Esophagus muscularis mucosa (tissue), 4 donors: ENCODE data around the gene CAMSAP1. TPM values are rescaled to one million over a fixed set of nuclear protein-coding genes. Genes with fewer than 3 reads are reported as not detected.

Experiments used
- DNase-seq: peaks from one replicate; pipeline ENCODE4 v3.0.0-alpha.2; 2017; ENCODE audit errors: extremely low spot score
- H3K27ac ChIP-seq, 4 donors: fragments of 200-600 bp; sonication (generic); replicated peaks in 1 of 4; 1 replicate in 3 of 4; 2 replicates in 1 of 4; pipeline ENCODE4 v1.5.1; 2016 to 2019; ENCODE audit warnings: mild to moderate bottlenecking in 1 of 4
- H3K27me3 ChIP-seq, 4 donors: fragments of 200-600 bp; sonication (generic); one replicate each; pipeline versions ENCODE4 v1.5.1 to v1.6.0; 2016 to 2019
- H3K36me3 ChIP-seq, 4 donors: fragments of 200-600 bp; sonication (generic); one replicate each; pipeline ENCODE4 v1.5.1; 2016 to 2019
- H3K4me1 ChIP-seq, 4 donors: fragments of 200-600 bp; sonication (generic); one replicate each; pipeline ENCODE4 v1.5.1; 2016 to 2019
- H3K4me3 ChIP-seq, 4 donors: fragments of 200-600 bp; sonication (generic); 1 replicate in 2 of 4; 2 replicates in 2 of 4; pipeline ENCODE4 v1.5.1; 2016 to 2019; ENCODE audit warnings: mild to moderate bottlenecking in 4 of 4, moderate library complexity in 1 of 4
- H3K9me3 ChIP-seq, 4 donors: fragments of 200-600 bp; sonication (generic); 1 replicate in 3 of 4; 2 replicates in 1 of 4; pipeline ENCODE4 v1.5.1; 2016 to 2019
- EP300 ChIP-seq: sonication (generic); formaldehyde crosslinking; IDR thresholded peaks from one replicate; pipeline ENCODE4 v1.6.1; 2017; ENCODE audit warnings: antibody characterized with exemption
- POLR2A ChIP-seq: fragments of 450-650 bp; IDR thresholded peaks from one replicate; pipeline ENCODE4 v1.6.1; 2017; ENCODE audit warnings: antibody characterized with exemption, moderate library complexity, mild to moderate bottlenecking, low read depth
- POLR2AphosphoS5 ChIP-seq, 2 donors: sonication (generic); formaldehyde crosslinking; IDR thresholded peaks; one replicate each; pipeline ENCODE4 v1.6.1; 2017; ENCODE audit warnings: antibody characterized with exemption in 2 of 2
- WGBS: methylation state at CpG from one replicate; pipeline ENCODE4 v1.1.5; 2018; 5-methylcytosine and 5-hydroxymethylcytosine counted together
- intact Hi-C: fragments of 100-400 bp; cut with DNase I; formaldehyde crosslinking; loops from one replicate; pipeline ENCODE4 v1.15.1; 2023
- total RNA-seq, 4 donors: library from RNA; depleted of rRNA; stranded (reverse); fragments of >200 nt; gene quantifications; one replicate each; pipeline versions ENCODE4 v1.1.0 to v1.2.1, GENCODE V29; 2016
- TF ChIP-seq, protein P1 (sequence below), 3 experiments: fragments of 200-600 bp in 2 of 3; fragments of 450-650 bp in 1 of 3; sonication (generic) in 2 of 3; IDR thresholded peaks; one replicate each; pipeline ENCODE4 v1.5.1; 2017 to 2019; ENCODE audit warnings: antibody characterized with exemption in 3 of 3, mild to moderate bottlenecking in 2 of 3, moderate library complexity in 1 of 3

CAMSAP1 gene
- total RNA-seq, 4 donors from 2014 or later: 21.0 to 52.7 (median 30.5) TPM

DNA sequence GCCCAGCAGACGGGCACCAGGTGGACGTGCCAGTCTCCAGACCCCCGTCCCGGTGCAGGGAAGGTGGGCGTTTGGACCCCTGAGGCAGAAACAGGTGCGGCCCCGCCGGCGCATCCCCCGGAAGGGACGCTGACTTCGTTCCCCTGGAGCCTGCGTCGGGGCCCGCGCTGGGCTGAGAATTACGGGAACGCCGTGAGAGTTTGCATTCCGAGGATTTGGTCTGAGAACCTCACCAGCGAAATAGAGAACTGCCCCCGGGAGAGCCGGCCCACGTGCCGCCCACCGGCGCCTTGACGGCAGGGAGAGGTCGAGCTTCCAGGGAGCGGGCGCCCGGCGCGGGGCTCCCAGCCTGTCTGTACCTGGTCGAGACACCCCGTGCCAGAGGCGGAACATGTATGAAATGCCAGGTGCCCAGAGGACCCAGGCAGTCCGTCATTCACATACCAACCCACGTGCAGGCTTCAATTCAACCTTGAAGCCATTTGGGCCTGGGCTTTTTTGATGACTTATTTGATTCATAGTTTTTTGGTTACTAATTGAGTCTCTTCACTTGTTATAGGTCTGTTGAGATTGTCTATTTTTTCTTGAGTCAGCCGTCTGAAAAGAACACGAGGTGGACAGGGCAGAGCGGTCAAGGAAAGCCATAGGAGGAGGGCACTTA lies 877 bp upstream of the CAMSAP1 start:
- TF ChIP-seq POLR2AphosphoS5 (IDR thresholded peaks at IDR 0.05) (no peak), POLR2A (no peak), EP300 (no peak)
- TF ChIP-seq, protein P1, sequence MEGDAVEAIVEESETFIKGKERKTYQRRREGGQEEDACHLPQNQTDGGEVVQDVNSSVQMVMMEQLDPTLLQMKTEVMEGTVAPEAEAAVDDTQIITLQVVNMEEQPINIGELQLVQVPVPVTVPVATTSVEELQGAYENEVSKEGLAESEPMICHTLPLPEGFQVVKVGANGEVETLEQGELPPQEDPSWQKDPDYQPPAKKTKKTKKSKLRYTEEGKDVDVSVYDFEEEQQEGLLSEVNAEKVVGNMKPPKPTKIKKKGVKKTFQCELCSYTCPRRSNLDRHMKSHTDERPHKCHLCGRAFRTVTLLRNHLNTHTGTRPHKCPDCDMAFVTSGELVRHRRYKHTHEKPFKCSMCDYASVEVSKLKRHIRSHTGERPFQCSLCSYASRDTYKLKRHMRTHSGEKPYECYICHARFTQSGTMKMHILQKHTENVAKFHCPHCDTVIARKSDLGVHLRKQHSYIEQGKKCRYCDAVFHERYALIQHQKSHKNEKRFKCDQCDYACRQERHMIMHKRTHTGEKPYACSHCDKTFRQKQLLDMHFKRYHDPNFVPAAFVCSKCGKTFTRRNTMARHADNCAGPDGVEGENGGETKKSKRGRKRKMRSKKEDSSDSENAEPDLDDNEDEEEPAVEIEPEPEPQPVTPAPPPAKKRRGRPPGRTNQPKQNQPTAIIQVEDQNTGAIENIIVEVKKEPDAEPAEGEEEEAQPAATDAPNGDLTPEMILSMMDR (IDR thresholded peaks at IDR 0.05): no peak
- 57% methylated on average over 8 of the region's 42 CpGs for WGBS
- H3K27me3 ChIP-seq: no peaks in the 10 kb centered on the region
- H3K27ac ChIP-seq: peak overlapping the region; percentile 78 to 86 (median 82)
- peaks cover 36 to 55% (median 43%) of the 10 kb centered on the region in 4 donors for H3K4me1 ChIP-seq
- H3K36me3 ChIP-seq: peaks cover 0 to 29% (median 24%) of the 10 kb centered on the region in 4 donors
- no peak for DNase-seq
- intact Hi-C loops: no loop called here
- peak overlapping the region; percentile 83 to 93 (median 92) for H3K4me3 ChIP-seq
- peaks cover 0 to 10% (median 0%) of the 10 kb centered on the region in 4 donors for H3K9me3 ChIP-seq

DNA sequence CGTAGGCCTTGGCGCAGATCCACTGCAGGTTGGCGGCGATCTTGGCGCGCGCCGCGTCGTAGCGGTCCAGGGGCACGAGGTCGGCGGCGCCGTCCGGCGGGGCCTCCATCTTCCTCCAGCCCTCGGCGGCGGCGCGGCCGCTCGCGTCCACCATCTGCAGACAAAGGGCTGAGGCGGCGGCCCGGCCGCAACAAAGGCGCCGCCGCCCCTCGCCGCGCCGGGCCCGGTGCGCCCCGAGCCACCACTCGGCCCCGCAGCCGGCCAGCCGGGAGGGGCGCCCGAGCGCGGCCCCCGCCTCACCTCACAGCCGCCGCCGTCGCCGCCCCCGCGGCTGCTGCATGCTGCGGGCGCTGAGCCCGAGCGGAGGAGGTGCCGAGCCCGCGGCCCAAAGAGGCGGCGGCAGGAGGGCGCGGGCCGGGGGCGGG lies 328 bp downstream of the CAMSAP1 start:
- Histone ChIP-seq H3K27ac (peak overlapping the region; percentile 70 to 82 (median 72)), H3K4me3 (peak overlapping the region; percentile 83 to 93 (median 92)), H3K27me3 (no peaks in the 10 kb centered on the region), H3K4me1 (peaks cover 41 to 64% (median 48%) of the 10 kb centered on the region in 4 donors), H3K9me3 (no peaks in the 10 kb centered on the region), H3K36me3 (peaks cover 0 to 17% (median 12%) of the 10 kb centered on the region in 4 donors)
- DNase-seq: no peak
- no peak for TF ChIP-seq EP300
- TF ChIP-seq POLR2AphosphoS5 (IDR thresholded peaks at IDR 0.05): no peak
- TF ChIP-seq, protein P1 (IDR thresholded peaks at IDR 0.05): no peak
- TF ChIP-seq POLR2A: no peak
- no CpG with 5 or more reads among the region's 69 CpGs for WGBS
- intact Hi-C loops: loop anchor here (2.0 kb wide), 1 partner anchor 54 kb away; the partner anchor contains the start of gene UBAC1

DNA sequence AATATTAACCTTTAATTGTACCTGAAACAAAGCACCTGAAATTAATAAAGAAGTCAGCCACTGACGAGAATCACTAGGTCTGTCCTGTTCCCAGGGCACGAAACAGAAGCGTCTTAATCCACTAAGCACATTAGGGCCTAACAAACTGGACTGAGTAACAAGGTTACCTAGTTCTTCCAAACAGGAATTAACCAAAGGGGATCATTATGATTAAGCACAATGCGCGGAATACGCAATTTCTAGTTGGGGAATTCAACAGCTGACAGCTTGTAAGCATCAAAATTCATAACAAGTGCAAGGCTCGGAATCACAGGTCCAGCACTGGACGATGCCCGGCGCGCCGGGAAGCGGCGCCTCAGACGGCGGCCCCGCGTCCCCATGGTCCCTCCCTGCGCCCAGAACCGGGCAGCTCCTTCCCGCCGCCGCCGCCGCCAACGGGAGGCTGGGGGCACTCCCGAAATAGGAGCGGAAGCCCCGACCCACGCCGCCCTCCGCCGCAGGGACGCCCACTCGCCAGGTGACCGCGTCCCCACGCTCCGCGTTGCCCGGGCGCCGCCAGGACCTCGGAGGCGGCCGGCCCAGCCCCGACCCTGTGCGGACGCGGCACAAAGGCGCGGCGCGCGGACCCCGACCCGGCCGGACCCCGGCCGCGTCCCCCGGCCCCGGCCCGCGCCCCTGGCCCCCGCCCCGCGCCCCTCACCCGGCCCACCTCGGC lies 898 bp downstream of the CAMSAP1 start:
- Histone ChIP-seq H3K27me3 (no peaks in the 10 kb centered on the region), H3K9me3 (no peaks in the 10 kb centered on the region), H3K4me1 (peaks cover 41 to 64% (median 48%) of the 10 kb centered on the region in 4 donors), H3K27ac (peak overlapping the region; percentile 70 to 82 (median 72)), H3K4me3 (peak overlapping the region; percentile 83 to 93 (median 92)), H3K36me3 (peaks cover 0 to 12% (median 6%) of the 10 kb centered on the region in 4 donors)
- 2% methylated on average over 8 of the region's 70 CpGs for WGBS
- DNase-seq: no peak
- intact Hi-C loops: loop anchor here (2.0 kb wide), 1 partner anchor 54 kb away; the partner anchor contains the start of gene UBAC1
- no peak for TF ChIP-seq EP300
- no peak for TF ChIP-seq POLR2A
- TF ChIP-seq, protein P1 (IDR thresholded peaks at IDR 0.05): no peak
- TF ChIP-seq POLR2AphosphoS5 (IDR thresholded peaks at IDR 0.05): peak in 1 of 2 donors; percentile 36

DNA sequence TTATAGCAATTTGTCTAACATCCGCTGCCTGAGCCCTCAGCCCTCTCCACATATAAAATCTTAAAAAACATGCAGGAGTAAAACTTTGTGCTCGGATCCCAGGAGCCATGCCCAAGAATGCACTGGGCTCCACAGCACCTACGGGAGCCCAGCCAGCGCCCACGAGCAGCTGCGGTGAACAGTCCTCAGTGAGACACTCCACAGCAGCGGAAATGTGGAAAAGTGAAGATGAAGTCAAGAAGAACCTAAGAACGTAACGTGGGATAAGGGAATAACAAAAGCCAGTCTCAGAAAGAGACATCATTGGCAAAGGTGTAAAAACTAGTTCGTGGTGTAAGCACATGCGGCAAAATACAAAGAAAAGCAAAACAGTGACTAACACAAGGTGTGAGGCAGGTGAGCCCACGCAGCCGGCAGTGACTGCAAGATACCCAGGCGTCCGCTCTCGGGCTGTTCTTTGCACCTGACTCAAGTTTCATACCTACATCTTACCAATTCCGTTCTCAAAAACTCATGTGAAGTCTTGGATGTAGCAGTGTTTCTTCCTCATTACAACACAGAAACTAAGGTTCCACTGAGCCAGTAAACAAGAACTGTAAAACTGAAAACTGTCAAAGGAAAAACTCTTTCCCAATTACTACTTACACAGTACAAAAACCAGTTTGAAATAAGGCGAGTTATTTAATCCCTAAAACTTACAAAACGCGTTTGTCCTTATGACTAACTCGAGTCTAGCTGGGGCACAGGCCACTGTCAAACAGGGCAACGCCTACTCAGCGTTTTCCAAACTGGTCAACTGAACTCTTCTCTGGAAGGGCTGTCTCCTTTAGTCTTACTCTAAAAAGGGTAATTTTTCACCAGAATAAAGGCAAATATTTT lies 1.7 kb downstream of the CAMSAP1 start:
- WGBS: 61% methylated on average over 23 of the region's 23 CpGs
- peaks cover 0 to 3% (median under 1%) of the 10 kb centered on the region in 4 donors for H3K36me3 ChIP-seq
- peak overlapping the region; percentile 83 to 93 (median 92) for H3K4me3 ChIP-seq
- H3K27me3 ChIP-seq: no peaks in the 10 kb centered on the region
- TF ChIP-seq, protein P1 (IDR thresholded peaks at IDR 0.05): no peak
- TF ChIP-seq EP300 (no peak), POLR2AphosphoS5 (IDR thresholded peaks at IDR 0.05) (no peak), POLR2A (no peak)
- intact Hi-C loops: loop anchor here (2.0 kb wide), 2 partner anchors 41 to 55 kb away; partner anchors contain the start of gene UBAC1
- H3K9me3 ChIP-seq: no peaks in the 10 kb centered on the region
- peak overlapping the region; percentile 70 to 82 (median 72) for H3K27ac ChIP-seq
- DNase-seq: no peak
- peaks cover 41 to 64% (median 48%) of the 10 kb centered on the region in 4 donors for H3K4me1 ChIP-seq
